MCF 10A (cell line): ENCODE results near the gene XG. TPM values are rescaled to one million over a fixed set of nuclear protein-coding genes. Genes with fewer than 3 reads are reported as not detected.
"Not testable (repeated sequence)": the region's sequence is repeated elsewhere in the genome, so short reads cannot be mapped to it uniquely, and the experiment has no call there.

Experiments used
- Bru-seq: library from RNA; stranded (reverse); fragments of 400-500 nt; gene quantifications from one replicate; lab custom pipeline; 2021; lab: Mats Ljungman, UMichigan
- BruChase-seq, 2 experiments: library from RNA; stranded (reverse); fragments of 400-500 nt; gene quantifications; one replicate each; lab custom pipeline; 2021; lab: Mats Ljungman, UMichigan
- BruUV-seq: library from RNA; stranded (reverse); fragments of 400-500 nt; replicated peaks from 2 replicates; lab custom pipeline; 2021; lab: Mats Ljungman, UMichigan
- CTCF ChIA-PET: fragments of 300-600 bp; sonication (Branson Sonifier 250); formaldehyde crosslinking; extraction: SDS; loops from one replicate; lab custom pipeline; 2021; ENCODE audit warnings: antibody characterized with exemption, inconsistent platforms; lab: Yijun Ruan, JAX
- POLR2A ChIA-PET: fragments of 300-600, 350-650 bp; sonication (Branson Sonifier 250); formaldehyde crosslinking; extraction: SDS; loops from one replicate; lab custom pipeline; 2020; ENCODE audit warnings: antibody characterized with exemption, inconsistent platforms; lab: Yijun Ruan, JAX
- DNase-seq: peaks from one replicate; pipeline ENCODE4 v3.0.0-alpha.2; 2018; ENCODE audit not compliant: unreplicated experiment
- H3K27ac Mint-ChIP-seq: one replicate; pipeline ENCODE4 v1.8.0; 2022; ENCODE audit warnings: mild to moderate bottlenecking, low read depth, mixed read lengths; ENCODE audit not compliant: unreplicated experiment
- H3K27me3 Mint-ChIP-seq: one replicate; pipeline ENCODE4 v1.8.0; 2022; ENCODE audit warnings: mixed read lengths; ENCODE audit not compliant: insufficient read depth, unreplicated experiment
- H3K36me3 Mint-ChIP-seq: one replicate; pipeline ENCODE4 v1.8.0; 2022; ENCODE audit warnings: mild to moderate bottlenecking, moderate library complexity, mixed read lengths; ENCODE audit not compliant: insufficient read depth, unreplicated experiment
- H3K4me1 Mint-ChIP-seq: one replicate; pipeline ENCODE4 v1.8.0; 2022; ENCODE audit warnings: mixed read lengths; ENCODE audit not compliant: insufficient read depth, unreplicated experiment
- H3K4me3 Mint-ChIP-seq: one replicate; pipeline ENCODE4 v1.8.0; 2022; ENCODE audit warnings: mild to moderate bottlenecking, moderate library complexity, mixed read lengths; ENCODE audit not compliant: unreplicated experiment
- H3K9me3 Mint-ChIP-seq: one replicate; pipeline ENCODE4 v1.8.0; 2022; ENCODE audit warnings: mixed read lengths; ENCODE audit not compliant: unreplicated experiment
- intact Hi-C: fragments of 100-400 bp; cut with micrococcal nuclease; formaldehyde crosslinking; loops from 2 replicates; pipeline ENCODE4 v1.14.1; 2022
- long read RNA-seq: library from polyadenylated mRNA; stranded (forward); transcript quantifications from one replicate; pipeline ENCODE4 v2.0.0, GENCODE V29; 2022
- total RNA-seq: library from RNA; stranded (reverse); gene quantifications from 2 replicates; pipeline ENCODE4 v1.2.3, GENCODE V29; 2022
- TF ChIP-seq, protein P1 (sequence below): fragments of 200-600 bp; IDR thresholded peaks from one replicate; pipeline ENCODE4 v1.8.0; 2022; ENCODE audit warnings: antibody characterized with exemption, mild to moderate bottlenecking; ENCODE audit not compliant: unreplicated experiment

Gene XG, protein sequence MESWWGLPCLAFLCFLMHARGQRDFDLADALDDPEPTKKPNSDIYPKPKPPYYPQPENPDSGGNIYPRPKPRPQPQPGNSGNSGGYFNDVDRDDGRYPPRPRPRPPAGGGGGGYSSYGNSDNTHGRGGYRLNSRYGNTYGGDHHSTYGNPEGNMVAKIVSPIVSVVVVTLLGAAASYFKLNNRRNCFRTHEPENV
- total RNA-seq = not detected in 2 replicates
- Bru-seq, nascent RNA = percentile 16 among the genes with signal in this experiment
- BruChase-seq, experiment 1, labeled RNA remaining after a 6-hour chase = percentile 33 among the genes with signal in this experiment
- percentile 28 among the genes with signal in this experiment for BruChase-seq, experiment 2, labeled RNA remaining after a 2-hour chase
- long read RNA-seq = 0 reads

DNA sequence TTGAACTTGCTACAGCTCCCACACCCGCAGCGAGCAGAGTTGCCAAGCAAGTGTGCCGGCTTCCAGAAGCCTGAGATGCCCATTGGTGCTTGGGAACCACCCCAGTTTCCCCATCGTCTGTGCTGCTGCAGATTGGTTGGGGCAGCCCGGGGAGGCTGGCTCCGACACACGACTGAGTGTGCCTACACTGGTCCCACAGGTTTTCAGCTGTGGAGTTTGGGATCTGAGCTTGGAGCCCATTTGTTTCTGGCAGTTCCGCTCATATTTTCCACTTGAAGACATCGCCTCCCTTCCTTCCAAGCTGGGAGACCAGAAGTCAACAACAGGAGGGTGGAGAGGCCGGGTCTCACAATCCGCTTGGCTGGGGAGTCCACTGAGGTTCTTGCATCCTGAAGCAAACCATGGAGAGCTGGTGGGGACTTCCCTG lies at the start of gene XG:
XG (plus strand) TSS at position 167 of the 427 bp plus-strand sequence; CDS start at position 402, 235 bp downstream.
- H3K4me1 Mint-ChIP-seq, H3K4me3 Mint-ChIP-seq, H3K27ac Mint-ChIP-seq, POLR2A ChIA-PET, CTCF ChIA-PET, intact Hi-C loops, BruUV-seq, H3K27me3 Mint-ChIP-seq, H3K9me3 Mint-ChIP-seq, H3K36me3 Mint-ChIP-seq, DNase-seq: not testable (repeated sequence)

DNA sequence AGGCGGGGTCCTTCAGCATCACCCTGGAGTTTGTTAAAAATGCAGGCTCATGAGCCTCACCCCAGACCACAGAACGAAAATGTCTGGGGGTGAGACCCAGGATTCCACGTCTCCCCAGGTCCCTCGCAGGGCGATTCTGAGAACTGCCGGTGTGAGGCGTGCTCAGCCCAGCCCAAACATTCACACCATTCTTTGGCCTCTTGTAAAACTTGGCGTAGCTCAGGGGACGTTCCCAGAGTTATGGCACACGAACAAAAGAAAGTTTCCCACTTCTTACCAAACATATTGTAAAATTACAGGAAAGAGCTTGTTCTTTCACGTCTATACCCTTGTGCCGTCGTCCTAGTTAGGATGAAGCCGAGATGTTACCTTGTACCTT lies 47.9 kb upstream of the XG start:
- Mint-ChIP-seq H3K4me1 (peaks cover 31% of the 10 kb centered on the region), H3K36me3 (peaks cover 29% of the 10 kb centered on the region), H3K4me3 (no peak overlapping the region), H3K27ac (peak overlapping the region; percentile 9), H3K9me3 (peaks cover 11% of the 10 kb centered on the region), H3K27me3 (no peaks in the 10 kb centered on the region)
- intact Hi-C loops = no loop called here
- no TSS peak for BruUV-seq
- peak; percentile 16 for DNase-seq
- ChIA-PET POLR2A (no interaction called here), CTCF (no interaction called here)
- TF ChIP-seq, protein P1, sequence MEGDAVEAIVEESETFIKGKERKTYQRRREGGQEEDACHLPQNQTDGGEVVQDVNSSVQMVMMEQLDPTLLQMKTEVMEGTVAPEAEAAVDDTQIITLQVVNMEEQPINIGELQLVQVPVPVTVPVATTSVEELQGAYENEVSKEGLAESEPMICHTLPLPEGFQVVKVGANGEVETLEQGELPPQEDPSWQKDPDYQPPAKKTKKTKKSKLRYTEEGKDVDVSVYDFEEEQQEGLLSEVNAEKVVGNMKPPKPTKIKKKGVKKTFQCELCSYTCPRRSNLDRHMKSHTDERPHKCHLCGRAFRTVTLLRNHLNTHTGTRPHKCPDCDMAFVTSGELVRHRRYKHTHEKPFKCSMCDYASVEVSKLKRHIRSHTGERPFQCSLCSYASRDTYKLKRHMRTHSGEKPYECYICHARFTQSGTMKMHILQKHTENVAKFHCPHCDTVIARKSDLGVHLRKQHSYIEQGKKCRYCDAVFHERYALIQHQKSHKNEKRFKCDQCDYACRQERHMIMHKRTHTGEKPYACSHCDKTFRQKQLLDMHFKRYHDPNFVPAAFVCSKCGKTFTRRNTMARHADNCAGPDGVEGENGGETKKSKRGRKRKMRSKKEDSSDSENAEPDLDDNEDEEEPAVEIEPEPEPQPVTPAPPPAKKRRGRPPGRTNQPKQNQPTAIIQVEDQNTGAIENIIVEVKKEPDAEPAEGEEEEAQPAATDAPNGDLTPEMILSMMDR = no peak

DNA sequence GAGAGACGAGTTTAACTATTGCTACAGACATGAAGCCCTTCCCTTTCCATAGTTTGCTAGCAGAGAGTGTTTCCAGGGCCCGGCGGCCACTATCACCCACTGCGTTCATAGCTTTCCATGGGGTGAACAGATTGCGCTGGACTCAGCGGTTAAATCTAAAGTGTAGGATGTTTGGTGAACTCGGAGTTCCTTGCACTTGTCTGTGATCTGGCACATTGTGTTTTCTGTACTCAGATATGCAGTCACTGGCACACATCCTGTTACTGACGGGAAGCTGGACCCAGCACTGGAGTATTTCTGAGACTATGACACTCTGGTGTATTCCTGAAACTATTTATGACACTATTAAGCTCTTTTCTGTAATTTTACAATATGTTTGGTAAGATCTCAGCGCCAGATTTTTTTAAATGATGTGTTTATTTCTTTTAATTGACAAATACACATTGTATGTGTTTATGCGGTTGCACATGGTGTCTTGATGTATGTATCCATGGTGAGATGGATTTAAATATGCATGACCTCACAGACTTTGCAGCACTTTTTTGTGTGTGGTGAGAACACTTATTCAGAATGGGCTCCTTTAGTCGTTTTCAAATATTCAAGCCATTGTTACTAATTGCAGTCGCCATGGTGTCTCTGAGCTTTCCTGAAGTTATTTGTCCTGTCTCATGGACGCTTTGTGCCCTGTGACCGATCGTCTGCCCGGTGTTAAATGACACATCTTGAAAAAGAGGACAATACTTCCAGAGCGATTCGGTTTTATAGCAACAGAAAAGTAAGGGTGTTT lies 46.6 kb upstream of the XG start:
- H3K4me3 Mint-ChIP-seq = no peak overlapping the region
- H3K27me3 Mint-ChIP-seq = no peaks in the 10 kb centered on the region
- no TSS peak for BruUV-seq
- no peak for DNase-seq
- peaks cover 7% of the 10 kb centered on the region for H3K9me3 Mint-ChIP-seq
- TF ChIP-seq, protein P1 = no peak
- POLR2A ChIA-PET = no interaction called here
- CTCF ChIA-PET = no interaction called here
- H3K27ac Mint-ChIP-seq = no peak overlapping the region
- peaks cover 17% of the 10 kb centered on the region for H3K36me3 Mint-ChIP-seq
- intact Hi-C loops = no loop called here
- peaks cover 44% of the 10 kb centered on the region for H3K4me1 Mint-ChIP-seq

DNA sequence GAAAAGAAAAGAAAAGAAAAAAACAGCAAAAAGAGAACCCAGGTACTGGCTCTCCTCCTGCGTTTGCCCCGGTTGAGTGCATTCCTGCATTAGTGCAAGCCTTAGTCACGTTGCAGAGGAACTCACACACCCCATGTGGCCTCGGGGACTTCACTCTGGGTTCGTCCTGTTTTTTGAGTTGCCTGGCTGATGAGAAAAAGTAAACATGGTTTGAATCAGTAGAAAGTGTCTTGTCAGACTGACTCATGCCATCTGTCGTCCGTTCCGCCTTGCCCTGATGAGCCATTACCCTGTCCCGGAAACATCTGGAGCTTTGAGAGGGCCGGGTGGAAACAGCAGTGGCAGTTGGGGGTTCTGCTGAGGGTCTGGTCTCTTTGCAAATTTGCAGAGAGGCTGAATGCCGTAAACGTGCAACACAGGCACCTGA lies 44.5 kb upstream of the XG start:
- ChIA-PET POLR2A (no interaction called here), CTCF (no interaction called here)
- TF ChIP-seq, protein P1 = no peak
- intact Hi-C loops = loop anchor here (1.0 kb wide), 1 partner anchor 30 kb away; no protein-coding TSS in a partner anchor
- peaks cover 39% of the 10 kb centered on the region for H3K4me1 Mint-ChIP-seq
- H3K27ac Mint-ChIP-seq = peak overlapping the region; percentile 95
- BruUV-seq = no TSS peak
- peak; percentile 96 for DNase-seq
- peaks cover 14% of the 10 kb centered on the region for H3K36me3 Mint-ChIP-seq
- no peaks in the 10 kb centered on the region for H3K9me3 Mint-ChIP-seq
- H3K4me3 Mint-ChIP-seq = peak overlapping the region; percentile 63
- H3K27me3 Mint-ChIP-seq = no peaks in the 10 kb centered on the region
